GM12891 (cell line): ENCODE measurements around the gene CTDP1.

Experiments
- PAX5 ChIP-seq: IDR thresholded peaks from 2 replicates; pipeline ENCODE4 v1.6.1; 2011; ENCODE audit warnings: low read length, moderate library complexity, mild to moderate bottlenecking; ENCODE audit not compliant: insufficient read depth, severe bottlenecking
- POLR2A ChIP-seq: IDR thresholded peaks from 2 replicates; pipeline ENCODE4 v1.6.1; 2011; ENCODE audit warnings: low read depth, low read length, control low read depth
- POLR2AphosphoS5 ChIP-seq: IDR thresholded peaks from 2 replicates; pipeline ENCODE4 v1.6.1; 2011; ENCODE audit warnings: low read depth, low read length, control low read depth
- SPI1 ChIP-seq: IDR thresholded peaks from 2 replicates; pipeline ENCODE4 v1.6.1; 2011; ENCODE audit warnings: low read depth, low read length, control low read depth
- TAF1 ChIP-seq: IDR thresholded peaks from 2 replicates; pipeline ENCODE4 v1.6.1; 2011; ENCODE audit warnings: low read depth, low read length, control low read depth

GRCh38 chr18:79702906-79703305 lies 23.3 kb downstream of the CTDP1 start:
- TF ChIP-seq TAF1 (no peak), POLR2A (no peak), POLR2AphosphoS5 (no peak), SPI1 (no peak), PAX5 (no peak)
